NOMO-1 treated with DMSO at 0.1 percent for 48 hours (cell line): ENCODE results near the gene KNL1.
A peak's percentile ranks its signal among the peaks of the same experiment; 100 is the strongest.
"Not testable (repeated sequence)": the region's sequence is repeated elsewhere in the genome, so short reads cannot be mapped to it uniquely, and the experiment has no call there.

Experiments used
- DNase-seq: peaks from one replicate; lab custom pipeline; 2025; ENCODE audit not compliant: unreplicated experiment; lab: John Stamatoyannopoulos, UW

The KNL1 gene

DNA sequence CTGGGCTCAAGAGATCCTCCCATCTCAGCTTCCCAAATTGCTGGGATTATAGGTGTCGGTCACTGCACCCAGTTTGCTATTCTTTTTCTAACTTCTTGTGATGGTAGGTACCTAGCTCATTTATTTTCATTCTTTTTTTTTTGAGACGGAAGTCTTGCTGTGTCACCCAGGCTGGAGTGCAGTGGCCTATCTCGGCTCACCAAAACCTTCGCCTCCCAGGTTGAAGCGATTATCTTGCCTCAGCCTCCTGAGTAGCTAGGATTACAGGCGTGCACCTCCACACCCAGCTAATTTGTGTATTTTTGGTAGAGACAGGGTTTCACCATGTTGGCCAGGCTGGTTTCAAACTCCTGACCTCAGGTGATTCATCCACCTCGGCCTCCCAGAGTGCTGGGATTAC, 70.9 kb downstream of the KNL1 start:
- no peak for DNase-seq

DNA sequence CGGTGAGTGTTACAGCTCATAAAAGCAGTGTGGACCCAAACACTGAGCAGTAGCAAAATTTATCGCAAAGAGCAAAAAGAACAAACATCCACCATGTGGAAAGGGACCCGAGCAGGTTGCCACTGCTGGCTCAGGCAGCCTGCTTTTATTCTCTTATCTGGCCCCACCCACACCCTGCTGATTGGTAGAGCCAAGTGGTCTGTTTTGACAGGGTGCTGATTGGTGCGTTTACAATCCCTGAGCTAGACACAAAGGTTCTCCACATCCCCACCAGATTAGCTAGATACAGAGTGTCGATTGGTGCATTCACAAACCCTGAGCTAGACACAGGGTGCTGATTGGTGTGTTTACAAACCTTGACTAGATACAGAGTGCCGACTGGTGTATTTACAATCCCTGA, 82.2 kb downstream of the KNL1 start:
- not testable (repeated sequence) for DNase-seq

DNA sequence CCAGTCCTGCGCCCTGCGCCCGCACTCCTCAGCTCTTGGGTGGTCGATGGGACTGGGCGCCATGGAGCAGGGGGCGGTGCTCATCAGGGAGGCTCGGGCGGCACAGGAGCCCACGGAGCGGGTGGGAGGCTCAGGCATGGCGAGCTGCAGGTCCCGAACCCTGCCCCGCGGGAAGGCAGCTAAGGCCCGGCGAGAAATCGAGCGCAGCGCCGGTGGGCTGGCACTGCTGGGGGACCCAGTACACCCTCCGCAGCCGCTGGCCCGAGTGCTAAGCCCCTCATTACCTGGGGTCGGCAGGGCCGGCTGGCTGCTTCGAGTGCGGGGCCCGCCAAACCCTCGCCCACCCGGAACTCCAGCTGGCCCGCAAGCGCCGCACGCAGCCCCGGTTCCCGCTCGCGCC, 82.9 kb downstream of the KNL1 start:
- not testable (repeated sequence) for DNase-seq

DNA sequence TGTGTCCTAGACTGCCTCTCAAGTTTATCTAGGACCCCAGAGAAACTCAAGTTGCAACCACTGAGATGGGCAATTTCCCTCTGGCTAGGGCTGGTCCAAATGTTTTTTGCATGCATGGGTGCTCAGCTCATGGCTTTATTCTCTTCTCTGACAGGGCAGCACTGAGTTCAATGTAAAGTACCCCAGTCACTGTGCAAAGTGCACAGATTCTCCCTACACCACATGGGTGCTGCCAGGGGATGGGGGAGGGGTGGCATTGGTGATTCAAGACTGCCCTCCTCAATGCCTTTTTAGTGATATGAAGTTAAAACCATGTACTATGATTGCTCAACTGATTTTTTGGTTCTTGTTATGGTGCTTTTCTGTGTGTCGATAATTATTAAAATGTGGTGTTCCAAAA, 86.1 kb downstream of the KNL1 start:
- DNase-seq = no peak

DNA sequence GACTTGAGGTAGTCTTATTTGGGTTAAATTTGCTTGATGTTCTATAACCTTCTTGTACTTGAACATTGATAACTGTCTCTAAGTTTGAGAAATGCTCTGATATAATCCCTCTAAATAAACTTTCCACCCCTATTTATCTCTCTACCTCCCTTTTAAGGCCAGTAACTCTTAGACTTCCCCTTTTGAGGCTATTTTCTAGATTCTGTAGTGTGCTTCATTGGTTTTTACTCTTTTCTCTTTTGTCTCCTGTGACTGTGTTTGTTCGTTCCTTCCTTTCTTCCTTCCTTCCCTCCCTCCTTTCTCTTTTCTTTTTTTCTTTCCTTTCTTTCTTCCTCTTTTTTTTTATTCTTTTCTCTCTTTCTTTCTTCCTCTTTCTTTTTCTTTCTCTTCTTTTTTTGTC, 86.9 kb downstream of the KNL1 start:
- peak; percentile 21 for DNase-seq

DNA sequence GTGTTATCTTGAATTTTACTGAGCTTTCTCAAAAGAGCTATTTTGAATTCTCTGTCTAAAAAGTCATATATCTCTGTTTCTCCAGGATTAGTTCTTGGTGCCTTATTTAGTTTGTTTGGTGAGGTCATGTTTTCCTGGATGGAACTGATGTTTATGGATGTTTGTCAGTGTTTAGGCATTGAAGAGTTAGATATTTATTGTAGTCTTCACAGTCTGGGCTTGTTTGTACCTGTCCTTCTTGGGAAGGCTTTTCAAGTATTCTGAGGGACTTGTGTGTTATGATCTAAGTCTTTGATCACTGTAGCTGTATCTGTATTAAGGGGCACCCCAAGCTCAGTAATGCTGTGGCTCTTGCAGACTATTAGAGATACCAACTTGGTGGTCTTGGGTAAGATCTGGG, 90.3 kb downstream of the KNL1 start:
- no peak for DNase-seq

DNA sequence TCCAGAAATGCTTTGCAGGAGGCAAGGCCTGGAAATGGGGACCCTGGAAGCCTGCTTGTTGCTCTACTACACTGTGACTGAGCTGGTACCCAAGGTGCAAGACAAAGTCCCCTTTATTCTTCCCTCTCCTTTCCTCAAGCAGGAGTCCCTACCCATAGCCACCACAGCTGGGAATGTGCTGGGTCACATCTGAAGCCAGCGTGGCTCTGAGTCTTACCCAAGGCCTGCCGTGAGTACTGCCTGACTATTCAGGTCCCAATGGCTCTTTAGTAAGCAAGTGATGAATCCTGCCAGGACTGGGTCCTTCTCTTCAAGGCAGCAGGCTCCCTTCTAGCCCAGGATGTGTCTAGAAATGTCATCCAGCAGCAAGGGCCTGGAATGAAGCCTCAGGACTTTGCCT, 91.3 kb downstream of the KNL1 start:
- DNase-seq = no peak

DNA sequence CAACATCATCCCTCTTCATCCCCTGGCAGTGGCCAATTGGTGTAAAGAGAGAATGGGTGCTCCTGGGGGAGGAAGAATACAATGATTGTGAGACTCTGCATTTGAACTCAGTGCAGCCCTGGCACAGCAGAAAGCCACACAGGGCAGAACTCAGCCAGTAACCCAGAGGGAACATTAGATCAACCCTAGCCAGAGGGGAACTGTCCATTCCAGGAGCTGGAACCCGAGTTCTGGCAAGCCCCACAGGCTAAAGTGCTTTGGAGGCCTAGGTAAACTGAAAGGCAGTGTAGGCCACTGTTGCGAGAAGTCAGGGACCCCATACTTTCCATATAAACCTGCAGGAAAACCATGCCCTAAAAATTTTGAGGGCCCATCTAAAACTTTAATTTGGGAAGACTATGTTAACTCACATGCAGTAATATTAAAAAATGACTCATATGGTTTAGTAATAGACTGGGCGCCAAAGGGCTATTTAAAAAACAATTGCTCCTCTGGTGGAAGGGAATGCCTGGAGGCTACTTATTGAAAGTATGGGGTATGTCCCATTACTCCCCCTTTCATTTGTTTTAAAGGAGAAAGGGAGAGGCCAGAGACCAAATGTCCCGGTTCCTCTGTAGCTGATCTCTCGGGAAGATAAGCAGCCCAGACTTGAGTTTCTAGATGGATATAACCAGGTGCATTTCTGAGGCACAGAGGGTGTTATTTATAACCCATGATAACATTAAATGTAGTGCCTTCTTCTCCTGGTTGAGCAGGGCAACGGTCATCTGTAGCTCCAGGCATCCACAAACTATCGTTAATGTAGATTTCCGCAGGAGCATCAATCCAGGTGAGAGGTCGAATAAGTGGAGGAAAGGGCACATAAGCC, 95.1 kb downstream of the KNL1 start:
- no peak for DNase-seq

DNA sequence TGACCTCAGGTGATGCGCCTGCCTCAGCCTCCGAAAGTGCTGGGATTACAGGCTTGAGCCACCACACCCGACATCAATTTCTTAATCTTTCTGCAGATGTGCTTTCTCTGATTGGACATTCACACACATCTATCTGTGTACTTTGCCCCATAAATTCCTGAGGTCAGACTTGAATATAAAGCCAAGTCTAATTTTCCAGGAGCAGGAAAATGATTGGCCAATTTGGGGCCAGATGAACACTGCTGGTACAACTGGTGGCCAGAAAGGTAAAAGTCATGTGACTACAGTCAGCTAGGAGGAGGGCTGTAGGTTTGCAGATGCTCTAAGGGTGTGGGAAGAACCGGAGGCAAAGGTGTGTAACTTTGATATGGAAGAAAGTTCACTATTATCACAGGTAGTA, 97.7 kb downstream of the KNL1 start:
- no peak for DNase-seq

DNA sequence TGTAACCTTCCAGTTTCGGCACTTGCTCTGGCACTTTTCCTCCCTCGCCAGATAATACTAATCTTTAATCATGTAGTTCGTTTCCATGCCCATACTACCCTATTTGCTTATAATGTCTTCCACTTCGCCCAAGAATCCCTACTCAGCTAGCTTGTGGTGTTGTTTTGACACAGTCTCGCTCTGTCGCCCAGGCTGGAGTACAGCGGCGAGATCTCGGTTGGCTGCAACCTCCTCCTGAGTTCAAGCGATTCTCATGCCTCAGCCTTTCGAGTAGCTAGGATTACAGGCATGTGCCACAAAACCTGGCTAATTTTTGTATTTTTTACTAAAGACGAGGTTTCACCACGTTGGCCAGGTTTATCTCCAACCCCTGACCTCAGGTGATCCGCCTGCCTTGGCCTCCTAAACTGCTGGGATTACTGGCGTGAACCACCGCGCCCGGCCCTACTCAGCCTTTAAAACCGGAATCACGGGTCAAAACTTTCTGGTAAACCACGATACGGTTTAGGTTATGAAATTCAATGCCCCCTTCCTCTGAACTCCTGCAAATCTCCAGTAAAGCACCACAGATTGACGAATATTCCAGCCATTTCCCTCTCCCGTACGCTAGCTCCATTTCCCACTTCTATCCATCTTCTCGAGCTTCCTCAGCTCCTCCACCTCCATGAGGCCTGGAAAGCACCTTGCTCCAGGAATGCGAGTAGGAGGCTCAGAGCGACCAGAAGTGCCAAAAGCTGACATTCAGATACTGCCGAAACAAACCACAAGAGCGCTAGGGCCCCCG, 100.0 kb downstream of the KNL1 start:
- peak; percentile 9 for DNase-seq

DNA sequence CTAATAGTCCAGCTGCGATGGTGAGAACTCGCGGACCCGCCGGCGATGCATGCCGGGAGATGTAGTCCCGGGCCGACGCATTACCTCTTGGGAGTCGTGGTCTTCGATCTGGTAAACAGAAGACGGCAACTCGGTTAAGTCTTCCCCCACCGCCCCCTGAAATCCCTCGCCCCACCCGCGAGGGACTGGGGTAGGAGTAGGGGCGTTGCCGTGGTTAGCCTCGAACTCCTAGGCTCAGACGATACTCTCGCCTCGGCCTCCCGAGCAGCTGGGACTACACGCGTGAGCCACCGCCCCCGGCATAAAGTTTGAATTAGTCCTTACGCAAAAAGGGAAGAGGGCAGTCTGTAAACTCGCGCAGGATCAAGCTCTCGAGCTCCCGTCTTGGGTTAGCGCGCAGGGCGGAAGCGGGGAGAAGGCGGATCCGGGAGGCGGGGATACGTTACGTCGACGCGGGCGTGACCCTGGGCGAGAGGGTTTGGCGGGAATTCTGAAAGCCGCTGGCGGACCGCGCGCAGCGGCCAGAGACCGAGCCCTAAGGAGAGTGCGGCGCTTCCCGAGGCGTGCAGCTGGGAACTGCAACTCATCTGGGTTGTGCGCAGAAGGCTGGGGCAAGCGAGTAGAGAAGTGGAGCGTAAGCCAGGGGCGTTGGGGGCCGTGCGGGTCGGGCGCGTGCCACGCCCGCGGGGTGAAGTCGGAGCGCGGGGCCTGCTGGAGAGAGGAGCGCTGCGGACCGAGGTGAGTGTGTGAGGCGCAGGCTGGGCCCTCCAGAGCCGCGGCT, 100.8 kb downstream of the KNL1 start, which contains the start of gene RAD51:
Gene RAD51 (plus strand): TSS at position 487 of the 781 bp plus-strand sequence. CDS start 3,585 bp downstream, outside the sequence.
- peak; percentile 99 for DNase-seq

DNA sequence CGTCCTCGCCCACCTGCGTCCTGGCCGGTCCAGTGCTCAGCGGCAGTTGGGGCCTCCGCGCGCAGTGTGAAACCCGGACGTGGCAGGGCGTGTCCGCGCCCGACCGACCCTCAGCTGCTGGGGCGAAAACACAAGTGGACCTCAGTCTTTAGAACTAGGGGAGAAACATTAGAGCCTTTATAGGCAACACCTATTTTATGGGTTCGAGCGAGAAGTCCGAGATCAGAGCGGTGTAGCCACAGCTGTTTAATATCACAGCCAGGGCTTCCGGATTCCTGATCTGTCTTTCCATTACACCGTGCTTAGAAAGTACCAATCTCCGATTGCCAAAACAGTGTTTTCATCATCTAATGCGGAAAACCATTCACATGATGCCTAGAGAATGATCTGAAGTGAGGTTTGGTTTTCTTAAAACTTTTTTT, 101.4 kb downstream of the KNL1 start:
- peak; percentile 13 for DNase-seq

DNA sequence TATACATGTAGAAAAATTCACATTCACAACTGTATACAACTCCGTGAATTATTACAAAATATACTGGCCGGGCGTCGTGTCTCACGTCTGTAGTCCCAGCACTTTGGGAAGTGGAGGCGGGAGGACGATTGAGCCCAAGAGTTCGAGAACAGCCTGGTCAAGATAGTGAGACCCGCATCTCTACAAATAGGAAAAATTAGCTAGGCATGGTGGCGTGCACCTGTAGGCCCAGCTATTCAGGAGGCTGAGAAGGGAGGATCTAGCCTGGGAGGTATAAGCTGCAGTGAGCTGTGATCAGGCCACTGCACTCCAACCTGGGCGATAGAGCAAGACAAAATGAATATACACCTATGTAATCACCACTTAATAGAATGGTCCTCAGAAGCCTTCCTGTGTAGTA, 102.2 kb downstream of the KNL1 start:
- no peak for DNase-seq

DNA sequence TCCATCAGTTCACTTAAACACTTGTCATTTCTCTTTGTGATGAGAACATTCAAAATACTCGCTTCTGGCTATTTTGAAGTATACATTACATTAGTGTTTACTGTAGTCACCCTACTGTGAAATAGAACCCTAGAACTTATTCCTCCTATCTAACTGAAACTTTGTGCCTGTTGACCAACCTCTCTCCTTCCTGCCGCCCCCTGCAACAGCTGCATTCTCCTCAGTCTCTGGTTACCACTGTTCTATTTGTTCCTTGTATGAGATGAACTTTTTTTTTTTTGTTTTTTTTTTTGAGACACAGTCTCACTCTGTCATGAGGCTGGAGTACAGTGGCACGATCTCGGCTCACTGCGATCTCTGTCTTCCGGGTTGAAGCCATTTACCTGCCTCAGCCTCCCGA, 103.9 kb downstream of the KNL1 start:
- no peak for DNase-seq

DNA sequence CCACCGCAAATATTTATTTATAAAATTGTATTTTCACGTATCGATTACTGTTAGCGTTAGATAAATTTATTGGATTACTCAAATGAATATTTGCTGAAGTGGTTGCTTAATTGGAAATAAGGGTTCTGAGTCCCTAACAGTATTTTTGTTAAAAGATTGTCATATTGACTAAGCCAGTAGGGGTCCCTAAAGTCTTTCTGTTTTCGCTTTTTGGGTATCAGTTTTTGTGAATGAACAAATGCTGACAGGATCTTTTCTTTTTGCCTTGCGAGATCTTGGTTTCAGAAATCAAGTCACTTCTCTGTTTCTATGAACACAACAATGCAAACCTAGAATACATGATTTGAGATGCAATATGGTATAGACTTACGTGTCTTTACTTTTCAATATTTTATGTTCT, 108.0 kb downstream of the KNL1 start:
- no peak for DNase-seq

DNA sequence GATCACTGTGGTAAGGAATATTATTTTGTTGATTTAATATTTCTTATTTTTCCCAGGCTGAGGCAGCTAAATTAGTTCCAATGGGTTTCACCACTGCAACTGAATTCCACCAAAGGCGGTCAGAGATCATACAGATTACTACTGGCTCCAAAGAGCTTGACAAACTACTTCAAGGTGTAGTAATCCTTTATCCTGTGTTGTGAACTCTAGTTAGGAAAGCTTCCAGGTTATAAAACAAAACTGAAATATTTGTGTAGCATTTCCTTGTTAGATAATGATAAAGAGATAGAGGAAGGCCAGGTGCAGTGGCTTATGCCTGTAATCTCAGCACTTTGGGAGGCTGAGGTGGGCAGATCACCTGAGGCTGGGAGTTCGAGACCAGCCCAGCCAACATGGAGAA, 112.1 kb downstream of the KNL1 start:
- no peak for DNase-seq
